K562 (cell line): ENCODE measurements around the gene CCDC187. TPM values are rescaled to one million over a fixed set of nuclear protein-coding genes. Genes with fewer than 3 reads are reported as not detected.
A peak's percentile ranks its signal among the peaks of the same experiment; 100 is the strongest.

Experiments used
- ATAC-seq: fragments of 200-7000 bp; cut with Tn5 transposase; 3 replicates; pipeline ENCODE4 v1.9.1; 2020; ENCODE audit warnings: moderate library complexity
- BruUV-seq: library from RNA; stranded (reverse); fragments of 400-500 nt; replicated peaks from 2 replicates; lab custom pipeline; 2021; lab: Mats Ljungman, UMichigan
- CTCF ChIA-PET: fragments of 300-600 bp; formaldehyde crosslinking; extraction: SDS; loops from one replicate; lab custom pipeline; 2021; ENCODE audit warnings: low intra/inter-chr PET ratio; lab: Yijun Ruan, JAX
- POLR2A ChIA-PET: fragments of 300-600, 350-650 bp; sonication (Branson Sonifier 250); formaldehyde crosslinking; extraction: SDS; loops from one replicate; lab custom pipeline; 2021; ENCODE audit warnings: antibody characterized with exemption, inconsistent platforms; lab: Yijun Ruan, JAX
- DNase-seq, 4 experiments: peaks; one replicate each; pipeline versions ENCODE4 v3.0.0 to v3.0.0-alpha.2; 2011 to 2018; ENCODE audit warnings: low spot score in 3 of 4, mixed read lengths in 3 of 4; ENCODE audit errors: extremely low read depth in 1 of 4
- FAIRE-seq: peaks from 2 replicates; lab custom pipeline; 2011; peaks lifted over from hg19 to GRCh38; lab: Jason Lieb, UNC
- H2AFZ ChIP-seq: 2 replicates; pipeline ENCODE4 v1.6.0; 2011; ENCODE audit warnings: low read depth, low read length, control low read depth, inconsistent platforms
- H3K27ac ChIP-seq: fragments of 200-600 bp; 3 replicates; pipeline ENCODE4 v1.8.0; 2011; ENCODE audit warnings: low read depth, mild to moderate bottlenecking, control low read depth, inconsistent platforms, low read length, moderate library complexity, mixed read lengths; ENCODE audit errors: extremely low read depth
- H3K27me3 ChIP-seq, 2 experiments: fragments of 300-600 bp in 1 of 2; 2 replicates in 1 of 2; 3 replicates in 1 of 2; pipeline versions ENCODE4 v1.6.0 to v1.8.0; 2011; ENCODE audit warnings: inconsistent platforms in 2 of 2, low read length in 2 of 2, mild to moderate bottlenecking in 1 of 2, mixed read lengths in 1 of 2, moderate library complexity in 1 of 2; ENCODE audit not compliant: control insufficient read depth in 2 of 2, insufficient read depth in 2 of 2
- H3K36me3 ChIP-seq: fragments of 300-600 bp; 3 replicates; pipeline ENCODE4 v1.8.0; 2011; ENCODE audit warnings: mild to moderate bottlenecking, low read length, inconsistent platforms; ENCODE audit not compliant: control insufficient read depth, insufficient read depth
- H3K4me1 ChIP-seq, 2 experiments: fragments of 200-600 bp in 1 of 2; replicated peaks in 1 of 2; 2 replicates in 1 of 2; 3 replicates in 1 of 2; pipeline versions ENCODE4 v1.5.1 to v1.8.0; 2011; ENCODE audit warnings: inconsistent platforms in 2 of 2, low read length in 2 of 2, mild to moderate bottlenecking in 1 of 2, mixed read lengths in 1 of 2, moderate library complexity in 1 of 2; ENCODE audit not compliant: control insufficient read depth in 2 of 2, insufficient read depth in 2 of 2
- H3K4me2 ChIP-seq: 2 replicates; pipeline ENCODE4 v1.6.1; 2011; ENCODE audit warnings: low read length, control low read depth, inconsistent platforms, mixed read lengths; ENCODE audit not compliant: insufficient read depth
- H3K4me3 ChIP-seq: fragments of 200-600 bp; sonication (generic), shearing (Covaris generic); 2 replicates; pipeline ENCODE4 v1.5.1; 2016; ENCODE audit warnings: control low read depth, inconsistent platforms
- H3K79me2 ChIP-seq: fragments of 200-600 bp; 3 replicates; pipeline ENCODE4 v1.8.0; 2011; ENCODE audit warnings: low read length, inconsistent platforms; ENCODE audit not compliant: control insufficient read depth, insufficient read depth
- H3K9ac ChIP-seq, 2 experiments: 2 replicates each; pipeline versions ENCODE4 v1.6.0 to v1.6.1; 2011; ENCODE audit warnings: low read depth in 2 of 2, low read length in 2 of 2, control low read depth in 1 of 2, inconsistent platforms in 1 of 2, mild to moderate bottlenecking in 1 of 2, mixed read lengths in 1 of 2; ENCODE audit not compliant: insufficient read depth in 1 of 2
- H3K9me1 ChIP-seq: one replicate; pipeline ENCODE4 v1.6.0; 2011; ENCODE audit warnings: inconsistent platforms, mild to moderate bottlenecking, low read length, moderate library complexity; ENCODE audit not compliant: control insufficient read depth, insufficient read depth
- H3K9me3 ChIP-seq: replicated peaks from 2 replicates; pipeline ENCODE4 v1.5.1; 2011; ENCODE audit warnings: low read depth, low read length, inconsistent platforms; ENCODE audit not compliant: control insufficient read depth, insufficient read depth
- H4K20me1 ChIP-seq: replicated peaks from 2 replicates; pipeline ENCODE4 v1.6.1; 2011; ENCODE audit warnings: low read length, inconsistent platforms, mixed read lengths; ENCODE audit not compliant: control insufficient read depth, insufficient read depth
- FOS ChIP-seq: IDR thresholded peaks from 3 replicates; pipeline ENCODE4 v1.6.1; 2011; ENCODE audit not compliant: insufficient read length; ENCODE audit errors: extremely low read depth
- GABPB1 ChIP-seq: sonication (generic); formaldehyde crosslinking; IDR thresholded peaks from 2 replicates; pipeline ENCODE4 v1.8.0; 2022; ENCODE audit warnings: mild to moderate bottlenecking, missing genetic modification reagents
- IRF1 ChIP-seq: sonication (generic); formaldehyde crosslinking; IDR thresholded peaks from 2 replicates; pipeline ENCODE4 v1.8.0; 2022; ENCODE audit warnings: missing genetic modification reagents, mild to moderate bottlenecking, borderline replicate concordance
- KAT2B ChIP-seq: IDR thresholded peaks from one replicate; pipeline ENCODE4 v1.6.1; 2012; ENCODE audit warnings: low read depth, mild to moderate bottlenecking, control low read depth, inconsistent platforms, low read length, moderate library complexity
- PCBP1 ChIP-seq: fragments of 200-400 bp; formaldehyde crosslinking; IDR thresholded peaks from 2 replicates; pipeline ENCODE4 v1.6.1; 2018; ENCODE audit warnings: mild to moderate bottlenecking, low read depth, low read length; ENCODE audit not compliant: poor library complexity, severe bottlenecking
- TEAD4 ChIP-seq, 2 experiments: sonication (generic) in 1 of 2; formaldehyde crosslinking in 1 of 2; IDR thresholded peaks; 2 replicates each; pipeline versions ENCODE4 v1.6.1 to v1.8.0; 2012 to 2022; ENCODE audit warnings: borderline replicate concordance in 1 of 2, inconsistent platforms in 1 of 2, low read length in 1 of 2, mild to moderate bottlenecking in 1 of 2, missing genetic modification reagents in 1 of 2
- TFAM ChIP-seq: fragments of 250-450 bp; sonication (Bioruptor Pico); conservative IDR thresholded peaks from 2 replicates; pipeline ENCODE4 v1.5.0; 2021; ENCODE audit warnings: mild to moderate bottlenecking, moderate library complexity
- U2AF2 ChIP-seq: fragments of 200-400 bp; formaldehyde crosslinking; optimal IDR thresholded peaks from 2 replicates; pipeline ENCODE3; 2017; ENCODE audit warnings: low read depth, mild to moderate bottlenecking, low read length
- ZBTB2 ChIP-seq: fragments of 450-650 bp; IDR thresholded peaks from 2 replicates; pipeline ENCODE4 v1.6.1; 2016; ENCODE audit warnings: antibody characterized with exemption
- ZNF75A ChIP-seq: fragments of 450-650 bp; formaldehyde crosslinking; IDR thresholded peaks from 2 replicates; pipeline ENCODE4 v1.4.0; 2020; ENCODE audit warnings: mild to moderate bottlenecking
- ZSCAN32 ChIP-seq: fragments of 450-650 bp; formaldehyde crosslinking; IDR thresholded peaks from 2 replicates; pipeline ENCODE4 v1.4.0; 2020; ENCODE audit warnings: mild to moderate bottlenecking, moderate library complexity
- WGBS: fragments of 100-300 bp; shearing (Covaris generic); methylation state at CpG from one replicate; pipeline ENCODE4 v1.1.6; 2016; ENCODE audit warnings: low coverage, mixed read lengths; ENCODE audit not compliant: insufficient coverage; ENCODE audit errors: missing lambda C conversion rate; 5-methylcytosine and 5-hydroxymethylcytosine counted together
- in situ Hi-C: fragments of 300-500 bp; cut with MboI; formaldehyde crosslinking; loops from 4 replicates; pipeline ENCODE4 v1.15.0; 2018; ENCODE audit warnings: inconsistent platforms, mixed read lengths
- intact Hi-C: fragments of 100-400 bp; cut with micrococcal nuclease; formaldehyde crosslinking; loops from 2 replicates; pipeline ENCODE4 v1.14.2; 2022
- polyA plus RNA-seq, 8 experiments: library from polyadenylated mRNA; depleted of rRNA in 4 of 8; stranded (reverse) in 5 of 8; unstranded in 3 of 8; fragments of >200 nt; fragmentation: Nextera tagmentation in 2 of 8; fragmentation: Illumina TruSeq in 1 of 8; extraction: Ambion mirVana in 2 of 8; extraction: Trizol in 1 of 8; gene quantifications; 2 replicates each; pipeline versions ENCODE4 v1.2.1 to v1.2.3, GENCODE V29; 2011 to 2014; ENCODE audit warnings: inconsistent platforms in 1 of 8, missing spikeins in 1 of 8
- total RNA-seq, 7 experiments: library from RNA; depleted of rRNA in 6 of 7; stranded (reverse); fragments of >200 nt in 6 of 7; fragmentation: Illumina TruSeq in 2 of 7; extraction: Trizol in 2 of 7; gene quantifications; 2 replicates each; pipeline versions ENCODE4 v1.2.1 to v1.2.3, GENCODE V29; 2011 to 2021; ENCODE audit warnings: low replicate concordance in 1 of 7
- TF ChIP-seq, protein P1 (sequence below): fragments of 250-450 bp; sonication (Bioruptor Pico); IDR thresholded peaks from 2 replicates; pipeline ENCODE4 v1.4.0; 2020; ENCODE audit warnings: borderline replicate concordance
- TF ChIP-seq, protein P2 (sequence below), 3 experiments: IDR thresholded peaks in 2 of 3; conservative IDR thresholded peaks in 1 of 3; 2 replicates each; pipeline ENCODE4 v1.5.1; 2011 to 2012; ENCODE audit warnings: low read length in 3 of 3, mild to moderate bottlenecking in 3 of 3, control low read depth in 2 of 3, improper control_type of control experiment in 1 of 3, inconsistent platforms in 1 of 3, low read depth in 1 of 3, mixed read lengths in 1 of 3, moderate library complexity in 1 of 3; ENCODE audit not compliant: insufficient read depth in 2 of 3

Gene CCDC187
- total and polyA plus RNA-seq, 9 of the 15 experiments (the other 6 are each of a cell fraction or from before 2014, with no cell fraction given): not detected

GRCh38 chr9:136265561-136266355 lies 38.1 kb downstream of the CCDC187 start:
- DNase-seq (no peak), ATAC-seq (no peak), FAIRE-seq (no peak)
- peaks cover 0 to 43% of the 10 kb centered on the region in 2 experiments; a peak in 3 of 5 replicates for H3K4me1 ChIP-seq
- POLR2A ChIA-PET: interaction anchor here (0.6 to 1.8 kb wide), 3 partner anchors 15 to 36 kb away, joined by 4 read pairs; no protein-coding TSS in a partner anchor
- CTCF ChIA-PET: no interaction called here
- H3K9me3 ChIP-seq: no peaks in the 10 kb centered on the region
- in situ Hi-C loops: loop anchor here (5.0 kb wide), 1 partner anchor 93 kb away; no protein-coding TSS in a partner anchor
- no peak overlapping the region for H2AFZ ChIP-seq
- no peaks in the 10 kb centered on the region for H4K20me1 ChIP-seq
- no peak overlapping the region for H3K4me3 ChIP-seq
- no peak overlapping the region for H3K27ac ChIP-seq
- H3K79me2 ChIP-seq: no peaks in the 10 kb centered on the region
- no peak overlapping the region for H3K4me2 ChIP-seq
- no peaks in the 10 kb centered on the region for H3K36me3 ChIP-seq
- no peaks in the 10 kb centered on the region for H3K9me1 ChIP-seq
- intact Hi-C loops: loop anchor here (5.0 kb wide), 1 partner anchor 123 kb away; no protein-coding TSS in a partner anchor
- TF ChIP-seq ZSCAN32 (no peak), IRF1 (CRISPR knock-in tag) (no peak), PCBP1 (no peak), TFAM (CRISPR knock-in tag) (no peak), TEAD4 (IDR thresholded peaks at IDR 0.05; ENCODE audit: low read length) (no peak), TEAD4 (CRISPR knock-in tag; IDR thresholded peaks at IDR 0.05; ENCODE audit: borderline replicate concordance) (no peak), KAT2B (no peak), FOS (no peak), ZBTB2 (no peak), ZNF75A (CRISPR knock-in tag) (no peak), GABPB1 (CRISPR knock-in tag) (no peak), U2AF2 (no peak)
- TF ChIP-seq, protein P1, sequence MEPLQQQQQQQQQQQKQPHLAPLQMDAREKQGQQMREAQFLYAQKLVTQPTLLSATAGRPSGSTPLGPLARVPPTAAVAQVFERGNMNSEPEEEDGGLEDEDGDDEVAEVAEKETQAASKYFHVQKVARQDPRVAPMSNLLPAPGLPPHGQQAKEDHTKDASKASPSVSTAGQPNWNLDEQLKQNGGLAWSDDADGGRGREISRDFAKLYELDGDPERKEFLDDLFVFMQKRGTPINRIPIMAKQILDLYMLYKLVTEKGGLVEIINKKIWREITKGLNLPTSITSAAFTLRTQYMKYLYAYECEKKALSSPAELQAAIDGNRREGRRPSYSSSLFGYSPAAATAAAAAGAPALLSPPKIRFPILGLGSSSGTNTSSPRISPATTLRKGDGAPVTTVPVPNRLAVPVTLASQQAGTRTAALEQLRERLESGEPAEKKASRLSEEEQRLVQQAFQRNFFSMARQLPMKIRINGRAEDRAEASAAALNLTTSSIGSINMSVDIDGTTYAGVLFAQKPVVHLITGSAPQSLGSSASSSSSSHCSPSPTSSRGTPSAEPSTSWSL: no peak
- TF ChIP-seq, protein P2, sequence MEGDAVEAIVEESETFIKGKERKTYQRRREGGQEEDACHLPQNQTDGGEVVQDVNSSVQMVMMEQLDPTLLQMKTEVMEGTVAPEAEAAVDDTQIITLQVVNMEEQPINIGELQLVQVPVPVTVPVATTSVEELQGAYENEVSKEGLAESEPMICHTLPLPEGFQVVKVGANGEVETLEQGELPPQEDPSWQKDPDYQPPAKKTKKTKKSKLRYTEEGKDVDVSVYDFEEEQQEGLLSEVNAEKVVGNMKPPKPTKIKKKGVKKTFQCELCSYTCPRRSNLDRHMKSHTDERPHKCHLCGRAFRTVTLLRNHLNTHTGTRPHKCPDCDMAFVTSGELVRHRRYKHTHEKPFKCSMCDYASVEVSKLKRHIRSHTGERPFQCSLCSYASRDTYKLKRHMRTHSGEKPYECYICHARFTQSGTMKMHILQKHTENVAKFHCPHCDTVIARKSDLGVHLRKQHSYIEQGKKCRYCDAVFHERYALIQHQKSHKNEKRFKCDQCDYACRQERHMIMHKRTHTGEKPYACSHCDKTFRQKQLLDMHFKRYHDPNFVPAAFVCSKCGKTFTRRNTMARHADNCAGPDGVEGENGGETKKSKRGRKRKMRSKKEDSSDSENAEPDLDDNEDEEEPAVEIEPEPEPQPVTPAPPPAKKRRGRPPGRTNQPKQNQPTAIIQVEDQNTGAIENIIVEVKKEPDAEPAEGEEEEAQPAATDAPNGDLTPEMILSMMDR (IDR thresholded peaks at IDR 0.05 in 2 of 3, conservative IDR thresholded peaks at IDR 0.05 in 1 of 3; ENCODE audit: insufficient read depth in 2 of 3, low read depth in 1 of 3, low read length in 3 of 3): no peak
- H3K27me3 ChIP-seq: peaks cover 25 to 51% of the 10 kb centered on the region in 2 experiments; a peak in 4 of 5 replicates
- WGBS: 43% methylated on average over 16 of the region's 17 CpGs
- BruUV-seq: no TSS peak
- H3K9ac ChIP-seq: peak overlapping the region in 1 of 2 experiments; percentile 36; a peak in 1 of 4 replicates
